Brain microvascular endothelial cell (primary cell): ENCODE data around the gene MNX1.

Experiments
- DNase-seq: peaks from one replicate; pipeline ENCODE4 v3.0.0-alpha.2; 2020
- H3K27ac ChIP-seq: fragments of 250-450 bp; sonication (Bioruptor Pico); 2 replicates; pipeline ENCODE4 v1.5.1; 2020; ENCODE audit warnings: mild to moderate bottlenecking, moderate library complexity
- H3K27me3 ChIP-seq: fragments of 250-450 bp; sonication (Bioruptor Pico); replicated peaks from 2 replicates; pipeline ENCODE4 v1.5.1; 2020; ENCODE audit warnings: mild to moderate bottlenecking
- H3K36me3 ChIP-seq: fragments of 250-450 bp; sonication (Bioruptor Pico); replicated peaks from 2 replicates; pipeline ENCODE4 v1.5.1; 2020; ENCODE audit warnings: mild to moderate bottlenecking
- H3K4me3 ChIP-seq: 2 replicates; pipeline ENCODE4 v1.5.1; 2011; ENCODE audit warnings: low read depth, mild to moderate bottlenecking, control low read depth, low read length, moderate library complexity
- CTCF ChIP-seq: IDR thresholded peaks from 2 replicates; pipeline ENCODE4 v1.5.1; 2011; ENCODE audit warnings: low read depth, mild to moderate bottlenecking, moderate library complexity, low read length, control low read depth, inconsistent platforms; ENCODE audit errors: missing control alignments
- in situ Hi-C: cut with HindIII; loops from 2 replicates; pipeline ENCODE4 v1.10.0; 2017; ENCODE audit warnings: low sequenced_read_pairs, low pct_ligation_motif_present

Gene MNX1

GRCh38 chr7:157016024-157016351, 5.5 kb upstream of the MNX1 start:
- no peak for DNase-seq
- Histone ChIP-seq H3K27me3 (peaks cover 97% of the 10 kb centered on the region), H3K27ac (no peak overlapping the region), H3K36me3 (no peaks in the 10 kb centered on the region), H3K4me3 (no peak overlapping the region)
- in situ Hi-C loops: no loop called here
- no peak for TF ChIP-seq CTCF

- peaks cover 96% of the 10 kb centered on the region for H3K27me3 ChIP-seq
- no peak for DNase-seq
Observed at GRCh38 chr7:157014635-157015555, 4.4 kb upstream of the MNX1 start.

GRCh38 chr7:157013602-157014549, 3.4 kb upstream of the MNX1 start:
- Histone ChIP-seq H3K27me3 (peaks cover 94% of the 10 kb centered on the region), H3K27ac (no peak overlapping the region), H3K36me3 (no peaks in the 10 kb centered on the region), H3K4me3 (no peak overlapping the region)
- TF ChIP-seq CTCF: no peak
- DNase-seq: no peak
- in situ Hi-C loops: no loop called here

More at GRCh38 chr7:157014635-157015555, 4.4 kb upstream of the MNX1 start:
- Histone ChIP-seq H3K36me3 (no peaks in the 10 kb centered on the region), H3K4me3 (no peak overlapping the region), H3K27ac (no peak overlapping the region)
- in situ Hi-C loops: no loop called here
- no peak for TF ChIP-seq CTCF

GRCh38 chr7:157013101-157013500, 2.6 kb upstream of the MNX1 start:
- Histone ChIP-seq H3K4me3 (no peak overlapping the region), H3K36me3 (no peaks in the 10 kb centered on the region), H3K27ac (no peak overlapping the region), H3K27me3 (peaks cover 94% of the 10 kb centered on the region)
- no peak for TF ChIP-seq CTCF
- no peak for DNase-seq
- in situ Hi-C loops: no loop called here

- no peak for DNase-seq
- Histone ChIP-seq H3K27ac (no peak overlapping the region), H3K27me3 (peaks cover 94% of the 10 kb centered on the region), H3K4me3 (no peak overlapping the region), H3K36me3 (no peaks in the 10 kb centered on the region)
- in situ Hi-C loops: no loop called here
- no peak for TF ChIP-seq CTCF
Observed at GRCh38 chr7:157012113-157012547, 1.7 kb upstream of the MNX1 start.
